H1 (cell line): ENCODE data around the gene PPP1R1B. TPM values are rescaled to one million over a fixed set of nuclear protein-coding genes. Genes with fewer than 3 reads are reported as not detected.

ENCODE experiments used
- CTCF ChIA-PET: fragments of 300-600 bp; sonication (Branson Sonifier 250); formaldehyde crosslinking; loops from one replicate; lab custom pipeline; 2021; ENCODE audit not compliant: partially characterized antibody; lab: Charles Lee
- POLR2A ChIA-PET: fragments of 300-600 bp; sonication (Branson Sonifier 250); formaldehyde crosslinking; loops from one replicate; lab custom pipeline; 2021; ENCODE audit warnings: inconsistent platforms; ENCODE audit not compliant: partially characterized antibody; lab: Charles Lee
- DNase-seq, 2 experiments: peaks; one replicate each; pipeline versions ENCODE4 v3.0.0 to v3.0.0-alpha.2; 2010 to 2022; ENCODE audit warnings: low spot score in 2 of 2, low read depth in 1 of 2, mixed read lengths in 1 of 2
- FAIRE-seq: peaks from 2 replicates; lab custom pipeline; 2011; peaks lifted over from hg19 to GRCh38; lab: Jason Lieb, UNC
- H2AFZ ChIP-seq: 2 replicates; pipeline ENCODE4 v1.8.1; 2012; ENCODE audit warnings: low read length, inconsistent platforms
- H2AK5ac ChIP-seq: 2 replicates; pipeline ENCODE4 v1.6.1; 2013; ENCODE audit warnings: low read depth, low read length
- H2BK120ac ChIP-seq: replicated peaks from 2 replicates; pipeline ENCODE3; 2013; ENCODE audit warnings: low read depth, low read length, inconsistent platforms
- H2BK12ac ChIP-seq: 2 replicates; pipeline ENCODE4 v1.6.1; 2013; ENCODE audit warnings: low read depth, low read length
- H2BK15ac ChIP-seq: 2 replicates; pipeline ENCODE4 v1.6.1; 2013; ENCODE audit warnings: low read length
- H2BK20ac ChIP-seq: 2 replicates; pipeline ENCODE4 v1.6.1; 2013; ENCODE audit warnings: low read length
- H2BK5ac ChIP-seq: 2 replicates; pipeline ENCODE4 v1.6.1; 2013; ENCODE audit warnings: low read depth, low read length
- H3K14ac ChIP-seq: 2 replicates; pipeline ENCODE4 v1.6.1; 2013; ENCODE audit warnings: inconsistent platforms; ENCODE audit not compliant: insufficient read length
- H3K18ac ChIP-seq: 2 replicates; pipeline ENCODE4 v1.6.1; 2013; ENCODE audit warnings: low read length; ENCODE audit errors: extremely low read depth
- H3K23ac ChIP-seq: 2 replicates; pipeline ENCODE4 v1.6.1; 2013; ENCODE audit warnings: inconsistent platforms; ENCODE audit not compliant: insufficient read length
- H3K23me2 ChIP-seq: 2 replicates; pipeline ENCODE4 v1.6.1; 2013; ENCODE audit warnings: low read depth, low read length
- H3K27ac ChIP-seq: 2 replicates; pipeline ENCODE4 v1.6.1; 2011; ENCODE audit warnings: low read depth, low read length, inconsistent platforms
- H3K27me3 ChIP-seq, 4 experiments: replicated peaks in 1 of 4; 1 replicate in 1 of 4; 2 replicates in 3 of 4; pipeline versions ENCODE4 v1.6.1 to v1.8.1; 2011 to 2013; ENCODE audit warnings: low read length in 3 of 4, mild to moderate bottlenecking in 3 of 4, inconsistent platforms in 2 of 4, mixed read lengths in 2 of 4, moderate library complexity in 1 of 4; ENCODE audit not compliant: control insufficient read depth in 3 of 4, insufficient read depth in 3 of 4; ENCODE audit errors: extremely low read depth in 1 of 4
- H3K36me3 ChIP-seq, 4 experiments: 2 replicates each; pipeline versions ENCODE4 v1.6.1 to v1.8.1; 2011 to 2013; ENCODE audit warnings: mild to moderate bottlenecking in 4 of 4, low read length in 3 of 4, moderate library complexity in 2 of 4, control low read depth in 1 of 4, inconsistent platforms in 1 of 4; ENCODE audit not compliant: insufficient read depth in 4 of 4, control insufficient read depth in 2 of 4
- H3K4ac ChIP-seq: replicated peaks from 2 replicates; pipeline ENCODE3; 2013; ENCODE audit warnings: low read length, low read depth, mixed read lengths, inconsistent platforms; ENCODE audit not compliant: insufficient read length
- H3K4me1 ChIP-seq, 4 experiments: replicated peaks in 1 of 4; 1 replicate in 1 of 4; 2 replicates in 3 of 4; pipeline versions ENCODE4 v1.6.1 to v1.8.1; 2011 to 2013; ENCODE audit warnings: low read length in 3 of 4, inconsistent platforms in 2 of 4, mixed read lengths in 1 of 4; ENCODE audit not compliant: insufficient read depth in 4 of 4, control insufficient read depth in 3 of 4
- H3K4me2 ChIP-seq, 2 experiments: 2 replicates each; pipeline versions ENCODE4 v1.6.1 to v1.8.1; 2011 to 2013; ENCODE audit warnings: low read depth in 2 of 2, low read length in 2 of 2, control low read depth in 1 of 2, inconsistent platforms in 1 of 2, mild to moderate bottlenecking in 1 of 2; ENCODE audit not compliant: insufficient read depth in 1 of 2
- H3K4me3 ChIP-seq, 4 experiments: fragments of 200-600, 300-600 bp in 1 of 4; sonication (generic), shearing (Covaris generic), sonication (Bioruptor Twin) in 1 of 4; 2 replicates each; pipeline versions ENCODE4 v1.5.1 to v1.8.1; 2011 to 2016; ENCODE audit warnings: low read length in 4 of 4, low read depth in 3 of 4, control low read depth in 2 of 4, inconsistent platforms in 2 of 4, mild to moderate bottlenecking in 2 of 4, mixed read lengths in 1 of 4, moderate library complexity in 1 of 4; ENCODE audit not compliant: insufficient read depth in 2 of 4; ENCODE audit errors: extremely low read depth in 1 of 4
- H3K56ac ChIP-seq: replicated peaks from 2 replicates; pipeline ENCODE3; 2013; ENCODE audit warnings: low read depth, mild to moderate bottlenecking, mixed read lengths, low read length, inconsistent platforms; ENCODE audit not compliant: insufficient read length
- H3K79me1 ChIP-seq: 2 replicates; pipeline ENCODE4 v1.6.1; 2013; ENCODE audit warnings: low read depth, low read length, control low read depth
- H3K79me2 ChIP-seq, 2 experiments: 2 replicates each; pipeline versions ENCODE4 v1.6.1 to v1.8.1; 2012 to 2013; ENCODE audit warnings: low read length in 2 of 2, mild to moderate bottlenecking in 2 of 2, inconsistent platforms in 1 of 2; ENCODE audit not compliant: insufficient read depth in 2 of 2, control insufficient read depth in 1 of 2
- H3K9ac ChIP-seq, 4 experiments: replicated peaks in 1 of 4; 1 replicate in 1 of 4; 2 replicates in 3 of 4; pipeline versions ENCODE4 v1.6.1 to v1.8.1; 2011 to 2013; ENCODE audit warnings: low read depth in 3 of 4, low read length in 3 of 4, control low read depth in 2 of 4, mild to moderate bottlenecking in 2 of 4, moderate library complexity in 2 of 4, inconsistent platforms in 1 of 4; ENCODE audit errors: extremely low read depth in 1 of 4
- H3K9me3 ChIP-seq, 2 experiments: 2 replicates each; pipeline versions ENCODE4 v1.6.1 to v1.8.1; 2012 to 2013; ENCODE audit warnings: mild to moderate bottlenecking in 2 of 2, moderate library complexity in 2 of 2, control low read depth in 1 of 2, inconsistent platforms in 1 of 2, low read depth in 1 of 2, low read length in 1 of 2, mixed read lengths in 1 of 2; ENCODE audit not compliant: insufficient read depth in 2 of 2
- H4K20me1 ChIP-seq, 2 experiments: replicated peaks in 1 of 2; 2 replicates each; pipeline versions ENCODE3 to v1.8.1; 2011 to 2013; ENCODE audit warnings: inconsistent platforms in 2 of 2, low read length in 2 of 2, mild to moderate bottlenecking in 1 of 2; ENCODE audit not compliant: insufficient read depth in 2 of 2, control insufficient read depth in 1 of 2
- H4K5ac ChIP-seq: 2 replicates; pipeline ENCODE4 v1.6.1; 2013; ENCODE audit warnings: low read length, low read depth, mixed read lengths, inconsistent platforms; ENCODE audit not compliant: insufficient read length
- H4K8ac ChIP-seq: 2 replicates; pipeline ENCODE4 v1.8.0; 2013; ENCODE audit warnings: mild to moderate bottlenecking, moderate library complexity, low read length, inconsistent platforms; ENCODE audit not compliant: insufficient read depth; ENCODE audit errors: extremely low read depth
- H4K91ac ChIP-seq: replicated peaks from 2 replicates; pipeline ENCODE3; 2013; ENCODE audit warnings: low read length, mixed read lengths, inconsistent platforms; ENCODE audit not compliant: insufficient read length
- HDAC2 ChIP-seq, 2 experiments: fragments of 300-600 bp in 1 of 2; sonication (generic) in 1 of 2; IDR thresholded peaks; 2 replicates each; pipeline ENCODE4 v1.6.1; 2011 to 2012; ENCODE audit warnings: low read depth in 2 of 2, low read length in 2 of 2, mild to moderate bottlenecking in 2 of 2, moderate library complexity in 2 of 2, borderline replicate concordance in 1 of 2, inconsistent platforms in 1 of 2
- RNF2 ChIP-seq: fragments of 200-900, 300-1000 bp; sonication (generic); IDR thresholded peaks from 2 replicates; pipeline ENCODE4 v1.7.1; 2016; ENCODE audit warnings: borderline replicate concordance, low read depth, mild to moderate bottlenecking, antibody characterized with exemption, low read length; ENCODE audit not compliant: poor library complexity, severe bottlenecking; ENCODE audit errors: missing control alignments
- WGBS, 2 experiments: shearing (Covaris generic) in 1 of 2; methylation state at CpG; one replicate each; pipeline versions ENCODE4 v1.1.6 to v1.1.7; 2013 to 2015; ENCODE audit warnings: low lambda C conversion rate in 2 of 2, mixed read lengths in 2 of 2, inconsistent platforms in 1 of 2, low coverage in 1 of 2, missing lambda C conversion rate in 1 of 2; ENCODE audit not compliant: insufficient replicate concordance in 2 of 2, insufficient coverage in 1 of 2, insufficient read length in 1 of 2; ENCODE audit errors: extremely low coverage in 1 of 2, missing lambda C conversion rate in 1 of 2; 5-methylcytosine and 5-hydroxymethylcytosine counted together
- polyA plus RNA-seq, 7 experiments: library from polyadenylated mRNA; depleted of rRNA in 3 of 7; stranded (reverse) in 5 of 7; unstranded in 2 of 7; fragments of >200 nt in 5 of 7; fragments of 200-250 nt in 2 of 7; gene quantifications; 1 replicate in 5 of 7; 2 replicates in 1 of 7; 4 replicates in 1 of 7; pipeline versions ENCODE4 v1.2.1 to v1.2.3, GENCODE V29; 2011 to 2013; ENCODE audit warnings: missing spikeins in 2 of 7, mixed read lengths in 2 of 7
- total RNA-seq: library from RNA; stranded (reverse); fragmentation: NEBNext Ultra II Directional; extraction: Animal tissue kit (Norgen Biotek cat#: 25700); gene quantifications from 2 replicates; pipeline ENCODE4 v1.2.1, GENCODE V29; 2021

PPP1R1B gene
- total and polyA plus RNA-seq, 2 of the 8 experiments (the other 6 are each of a cell fraction or from before 2014, with no cell fraction given): 10.7 to 22.3 TPM

- WGBS, 2 experiments: 0% methylated on average over 12 of the region's 40 CpGs; no CpG with 5 or more reads in 1 of the 2 experiments
- Histone ChIP-seq H3K36me3 (no peaks in the 10 kb centered on the region), H4K91ac (no peak overlapping the region), H3K4me2 (peak overlapping the region; percentile 90), H3K18ac (no peak overlapping the region; the same call in 1 of the 2 replicates), H3K27ac (no peak overlapping the region), H4K5ac (no peak overlapping the region), H3K56ac (no peak overlapping the region), H4K20me1 (peaks cover 0 to 11% of the 10 kb centered on the region in 2 experiments), H2BK120ac (no peak overlapping the region), H3K27me3 (peaks cover 63 to 93% (median 82%) of the 10 kb centered on the region in 4 experiments), H2BK5ac (no peak overlapping the region), H3K79me1 (no peaks in the 10 kb centered on the region), H3K79me2 (no peaks in the 10 kb centered on the region), H3K4me3 (peak overlapping the region; percentile 12 to 59 (median 42)), H2BK20ac (0 out of 2 replicates have a peak overlapping the region, but pooled peaks have one; percentile 48), H3K14ac (no peak overlapping the region), H3K23ac (no peak overlapping the region), H3K23me2 (peaks cover 14% of the 10 kb centered on the region; the same call in 1 of the 2 replicates), H3K4me1 (peaks cover under 1 to 38% (median 19%) of the 10 kb centered on the region in 4 experiments), H4K8ac (peak overlapping the region; percentile 57; the same call in 1 of the 2 replicates), H3K9ac (no peak overlapping the region), H2AFZ (no peak overlapping the region), H2BK15ac (no peak overlapping the region), H2BK12ac (no peak overlapping the region), H2AK5ac (no peak overlapping the region), H3K4ac (peak overlapping the region; percentile 76), H3K9me3 (no peaks in the 10 kb centered on the region)
- ChIA-PET POLR2A (interaction anchor here (0.7 to 2.7 kb wide), 5 partner anchors 9 to 667 kb away, joined by 3 to 15 read pairs (median 3); no protein-coding TSS in a partner anchor), CTCF (interaction anchor here (1.1 to 10.7 kb wide), 6 partner anchors 8 to 93 kb away, joined by 3 to 140 read pairs (median 4); partner anchors contain the start of genes ERBB2 and PPP1R1B)
- DNase-seq (peak in 1 of 2 experiments; percentile 80), FAIRE-seq (no peak)
- TF ChIP-seq HDAC2 (IDR thresholded peaks at IDR 0.05; ENCODE audit: borderline replicate concordance in 1 of 2, low read depth in 2 of 2, low read length in 2 of 2): no peak
- TF ChIP-seq RNF2: peak; percentile 54
Observed at GRCh38 chr17:39607057-39607850, 19.5 kb upstream of the PPP1R1B start.
